ENCODE measurements around the gene TDRD7. TPM values are rescaled to one million over a fixed set of nuclear protein-coding genes. Genes with fewer than 3 reads are reported as not detected.

TDRD7 gene
- polyA plus RNA-seq, 2 of the 4 experiments (the other 2 are of a cell fraction) = 11.5 to 15.7 TPM

DNA sequence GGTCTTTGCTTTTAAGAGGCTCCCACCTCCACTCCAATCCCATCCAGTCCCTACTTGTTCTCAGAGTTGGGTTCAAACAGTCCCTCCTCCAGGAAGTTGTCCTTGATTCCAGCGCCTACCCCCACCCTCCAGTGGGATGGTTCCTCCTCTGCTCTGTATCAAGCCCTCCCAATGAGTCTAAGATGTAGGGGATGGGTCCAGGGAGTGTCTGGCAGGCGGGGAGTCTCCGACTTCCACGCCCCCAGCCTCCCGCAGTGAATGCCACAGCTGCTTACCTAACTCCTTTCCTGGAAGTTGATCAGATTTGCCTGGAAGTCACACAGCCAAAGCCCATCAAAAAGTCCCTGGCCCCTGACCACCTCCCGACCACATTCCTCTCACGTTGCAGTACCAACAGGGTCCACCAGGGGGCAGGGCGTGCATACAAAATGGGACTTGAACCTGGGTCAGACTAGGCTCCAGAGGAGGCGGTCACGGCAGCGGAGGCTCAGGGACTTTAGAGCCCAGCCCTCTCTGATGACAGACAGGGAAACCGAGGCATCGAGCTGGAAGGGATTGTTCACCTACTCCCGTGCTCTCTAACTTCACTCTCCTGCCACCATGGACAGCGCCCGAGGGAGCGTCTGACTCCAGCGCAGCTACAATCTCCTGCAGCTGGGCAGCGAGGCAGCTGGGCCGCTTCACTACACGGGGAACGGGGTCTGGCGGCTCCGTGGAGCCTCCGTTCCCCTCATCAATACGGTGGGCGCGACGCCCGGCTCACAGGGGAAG lies 25.0 kb upstream of the TDRD7 start (continued):
- peak; percentile 59; the same call in 1 of the 2 replicates for TF ChIP-seq HOXB13 (CRISPR knock-in tag; IDR thresholded peaks at IDR 0.05; ENCODE audit: low read depth)

DNA sequence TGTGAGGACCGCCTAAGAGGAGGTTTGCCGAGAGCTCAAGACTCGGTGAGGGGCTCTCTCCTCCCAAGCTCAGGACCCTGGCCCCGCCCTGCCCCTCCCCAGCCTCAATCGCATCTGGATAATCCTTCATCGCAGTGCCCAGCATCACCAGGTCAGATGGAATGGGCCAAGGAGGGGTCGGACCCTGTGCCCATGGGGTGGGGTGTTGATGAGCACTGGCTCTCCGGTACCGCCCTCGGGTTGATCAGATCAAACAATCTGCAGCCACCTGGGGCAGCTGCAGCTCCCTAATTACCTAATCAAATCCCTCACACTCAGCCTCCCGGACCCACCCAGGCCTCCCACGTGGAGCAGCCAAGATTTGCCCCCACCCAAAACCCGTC lies 24.4 kb upstream of the TDRD7 start:
- FAIRE-seq = no peak
- peaks cover 24% of the 10 kb centered on the region for H3K4me1 ChIP-seq
- TF ChIP-seq SREBF2 (IDR thresholded peaks at IDR 0.05) (no peak), FOXS1 (CRISPR knock-in tag; IDR thresholded peaks at IDR 0.05) (no peak), ZNF302 (CRISPR knock-in tag; IDR thresholded peaks at IDR 0.05) (no peak), HEYL (CRISPR knock-in tag; IDR thresholded peaks at IDR 0.05) (no peak), TP53 (CRISPR knock-in tag; IDR thresholded peaks at IDR 0.05) (no peak), RFX5 (IDR thresholded peaks at IDR 0.05) (no peak), HOXB5 (CRISPR knock-in tag; IDR thresholded peaks at IDR 0.05) (no peak)
- TF ChIP-seq, protein P1, sequence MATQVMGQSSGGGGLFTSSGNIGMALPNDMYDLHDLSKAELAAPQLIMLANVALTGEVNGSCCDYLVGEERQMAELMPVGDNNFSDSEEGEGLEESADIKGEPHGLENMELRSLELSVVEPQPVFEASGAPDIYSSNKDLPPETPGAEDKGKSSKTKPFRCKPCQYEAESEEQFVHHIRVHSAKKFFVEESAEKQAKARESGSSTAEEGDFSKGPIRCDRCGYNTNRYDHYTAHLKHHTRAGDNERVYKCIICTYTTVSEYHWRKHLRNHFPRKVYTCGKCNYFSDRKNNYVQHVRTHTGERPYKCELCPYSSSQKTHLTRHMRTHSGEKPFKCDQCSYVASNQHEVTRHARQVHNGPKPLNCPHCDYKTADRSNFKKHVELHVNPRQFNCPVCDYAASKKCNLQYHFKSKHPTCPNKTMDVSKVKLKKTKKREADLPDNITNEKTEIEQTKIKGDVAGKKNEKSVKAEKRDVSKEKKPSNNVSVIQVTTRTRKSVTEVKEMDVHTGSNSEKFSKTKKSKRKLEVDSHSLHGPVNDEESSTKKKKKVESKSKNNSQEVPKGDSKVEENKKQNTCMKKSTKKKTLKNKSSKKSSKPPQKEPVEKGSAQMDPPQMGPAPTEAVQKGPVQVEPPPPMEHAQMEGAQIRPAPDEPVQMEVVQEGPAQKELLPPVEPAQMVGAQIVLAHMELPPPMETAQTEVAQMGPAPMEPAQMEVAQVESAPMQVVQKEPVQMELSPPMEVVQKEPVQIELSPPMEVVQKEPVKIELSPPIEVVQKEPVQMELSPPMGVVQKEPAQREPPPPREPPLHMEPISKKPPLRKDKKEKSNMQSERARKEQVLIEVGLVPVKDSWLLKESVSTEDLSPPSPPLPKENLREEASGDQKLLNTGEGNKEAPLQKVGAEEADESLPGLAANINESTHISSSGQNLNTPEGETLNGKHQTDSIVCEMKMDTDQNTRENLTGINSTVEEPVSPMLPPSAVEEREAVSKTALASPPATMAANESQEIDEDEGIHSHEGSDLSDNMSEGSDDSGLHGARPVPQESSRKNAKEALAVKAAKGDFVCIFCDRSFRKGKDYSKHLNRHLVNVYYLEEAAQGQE (IDR thresholded peaks at IDR 0.05) = 0 out of 2 replicates have a peak, but pooled peaks have one; percentile 24
- no peak for DNase-seq (ENCODE audit: low read depth in 1 of 2, low spot score in 1 of 2)
- ATAC-seq = peak in 1 of 2 experiments; percentile 6; a peak in 2 of 6 replicates
- 71% methylated on average over 10 of the region's 13 CpGs for WGBS (ENCODE audit: missing lambda C conversion rate)
- ChIA-PET POLR2A (interaction anchor here (1.4 kb wide), 1 partner anchor 211 kb away, joined by 3 read pairs; no protein-coding TSS in a partner anchor), CTCF (interaction anchor here (0.6 to 5.4 kb wide), 28 partner anchors 9 to 1043 kb away, joined by 3 to 46 read pairs (median 5); no protein-coding TSS in a partner anchor)
- no peaks in the 10 kb centered on the region for H3K9me3 ChIP-seq
- no peak overlapping the region for H3K27ac ChIP-seq
- no peak overlapping the region for H3K4me3 ChIP-seq
- peak overlapping the region; percentile 53; the same call in 1 of the 3 replicates for H3K4me2 ChIP-seq

DNA sequence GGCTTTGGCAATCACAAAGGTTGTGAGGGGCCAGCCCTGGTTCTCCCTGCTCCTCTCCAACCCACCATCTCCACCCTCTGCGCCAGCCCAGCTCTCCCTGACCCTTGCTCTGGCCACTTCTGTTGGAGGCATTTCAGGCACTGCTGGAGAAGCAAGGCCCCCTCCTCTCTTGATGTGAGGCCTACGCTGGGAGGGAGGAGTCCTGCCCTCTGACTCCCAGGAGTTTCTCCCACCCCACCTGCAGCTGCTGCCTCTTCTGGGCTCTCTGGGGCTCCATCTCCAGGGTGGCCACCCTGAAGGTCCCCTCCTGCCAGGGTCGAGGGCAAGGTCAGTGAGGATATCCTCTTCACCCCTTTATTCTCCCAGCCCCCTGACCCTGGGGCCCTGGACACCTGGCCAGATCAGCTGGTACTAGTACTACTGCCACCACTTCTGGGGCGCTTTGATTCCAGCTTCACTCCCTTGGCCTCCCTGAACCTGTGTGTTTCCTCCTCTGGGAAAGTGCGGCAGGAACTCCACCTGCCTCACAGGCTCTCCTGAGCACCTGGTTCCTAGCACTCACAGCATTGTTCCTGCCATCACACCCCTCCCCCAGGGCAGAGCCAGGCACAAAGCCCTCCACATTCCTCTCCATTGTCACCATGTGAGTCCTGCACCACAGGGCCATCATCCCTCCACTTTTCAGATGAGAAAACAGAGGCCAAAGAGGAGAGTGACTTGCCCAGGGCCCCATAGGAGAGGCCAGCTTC lies 23.8 kb upstream of the TDRD7 start:
- Histone ChIP-seq H3K4me1 (peaks cover 18% of the 10 kb centered on the region), H3K4me3 (no peak overlapping the region), H3K4me2 (no peak overlapping the region), H3K27ac (no peak overlapping the region), H3K9me3 (no peaks in the 10 kb centered on the region)
- FAIRE-seq (no peak), ATAC-seq (no peak), DNase-seq (ENCODE audit: low read depth in 1 of 2, low spot score in 1 of 2) (no peak)
- TF ChIP-seq, protein P2, sequence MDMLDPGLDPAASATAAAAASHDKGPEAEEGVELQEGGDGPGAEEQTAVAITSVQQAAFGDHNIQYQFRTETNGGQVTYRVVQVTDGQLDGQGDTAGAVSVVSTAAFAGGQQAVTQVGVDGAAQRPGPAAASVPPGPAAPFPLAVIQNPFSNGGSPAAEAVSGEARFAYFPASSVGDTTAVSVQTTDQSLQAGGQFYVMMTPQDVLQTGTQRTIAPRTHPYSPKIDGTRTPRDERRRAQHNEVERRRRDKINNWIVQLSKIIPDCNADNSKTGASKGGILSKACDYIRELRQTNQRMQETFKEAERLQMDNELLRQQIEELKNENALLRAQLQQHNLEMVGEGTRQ (IDR thresholded peaks at IDR 0.05) = no peak
- TF ChIP-seq BHLHE40 (IDR thresholded peaks at IDR 0.05; ENCODE audit: low read depth, low read length) (no peak), KDM5A (IDR thresholded peaks at IDR 0.05) (no peak), RAD21 (conservative IDR thresholded peaks at IDR 0.05 in 1 of 2, IDR thresholded peaks at IDR 0.05 in 1 of 2) (no peak), MAZ (IDR thresholded peaks at IDR 0.05; ENCODE audit: borderline replicate concordance, low read depth, low read length) (no peak), HDAC2 (IDR thresholded peaks at IDR 0.05) (no peak), RCOR1 (IDR thresholded peaks at IDR 0.05; ENCODE audit: low read depth, low read length) (no peak), NPAS2 (CRISPR knock-in tag; IDR thresholded peaks at IDR 0.05; ENCODE audit: borderline replicate concordance) (no peak), CBX8 (IDR thresholded peaks at IDR 0.05) (no peak), JUN (IDR thresholded peaks at IDR 0.05) (no peak), RNF2 (IDR thresholded peaks at IDR 0.05; ENCODE audit: borderline replicate concordance, low read depth) (no peak), CEBPB (IDR thresholded peaks at IDR 0.05) (no peak)
- TF ChIP-seq, protein P3, sequence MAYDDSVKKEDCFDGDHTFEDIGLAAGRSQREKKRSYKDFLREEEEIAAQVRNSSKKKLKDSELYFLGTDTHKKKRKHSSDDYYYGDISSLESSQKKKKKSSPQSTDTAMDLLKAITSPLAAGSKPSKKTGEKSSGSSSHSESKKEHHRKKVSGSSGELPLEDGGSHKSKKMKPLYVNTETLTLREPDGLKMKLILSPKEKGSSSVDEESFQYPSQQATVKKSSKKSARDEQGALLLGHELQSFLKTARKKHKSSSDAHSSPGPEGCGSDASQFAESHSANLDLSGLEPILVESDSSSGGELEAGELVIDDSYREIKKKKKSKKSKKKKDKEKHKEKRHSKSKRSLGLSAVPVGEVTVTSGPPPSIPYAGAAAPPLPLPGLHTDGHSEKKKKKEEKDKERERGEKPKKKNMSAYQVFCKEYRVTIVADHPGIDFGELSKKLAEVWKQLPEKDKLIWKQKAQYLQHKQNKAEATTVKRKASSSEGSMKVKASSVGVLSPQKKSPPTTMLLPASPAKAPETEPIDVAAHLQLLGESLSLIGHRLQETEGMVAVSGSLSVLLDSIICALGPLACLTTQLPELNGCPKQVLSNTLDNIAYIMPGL (CRISPR knock-in tag; IDR thresholded peaks at IDR 0.05; ENCODE audit: borderline replicate concordance) = no peak
- WGBS (ENCODE audit: missing lambda C conversion rate) = 70% methylated on average over 4 of the region's 5 CpGs
- ChIA-PET CTCF (interaction anchor here (1.1 to 5.4 kb wide), 18 partner anchors 9 to 531 kb away, joined by 3 to 46 read pairs (median 10); no protein-coding TSS in a partner anchor), POLR2A (no interaction called here)

Data from A549 (cell line).